Endothelial cell of umbilical vein (primary cell): ENCODE data around the gene ABCC1. TPM values are rescaled to one million over a fixed set of nuclear protein-coding genes. Genes with fewer than 3 reads are reported as not detected.

ENCODE experiments used
- BruUV-seq: library from RNA; stranded (reverse); fragments of 400-500 nt; replicated peaks from 2 replicates; lab custom pipeline; 2021; lab: Mats Ljungman, UMichigan
- CTCF ChIA-PET: fragments of 300-600, 350-600 bp; sonication (Branson Sonifier 250); formaldehyde crosslinking; loops from one replicate; lab custom pipeline; 2021; ENCODE audit warnings: antibody characterized with exemption, inconsistent platforms; lab: Charles Lee
- POLR2A ChIA-PET: fragments of 300-600, 350-600 bp; sonication (Branson Sonifier 250); formaldehyde crosslinking; loops from one replicate; lab custom pipeline; 2021; ENCODE audit warnings: antibody characterized with exemption, inconsistent platforms; lab: Charles Lee
- DNase-seq: peaks from one replicate; pipeline ENCODE4 v3.0.0-alpha.2; 2011; ENCODE audit warnings: low read depth, low spot score
- FAIRE-seq: peaks from 2 replicates; lab custom pipeline; 2011; peaks lifted over from hg19 to GRCh38; lab: Jason Lieb, UNC
- H2AFZ ChIP-seq: 2 replicates; pipeline ENCODE4 v1.6.0; 2012; ENCODE audit warnings: low read depth, low read length, control low read depth, inconsistent platforms
- H3K27ac ChIP-seq: 2 replicates; pipeline ENCODE4 v1.5.1; 2011; ENCODE audit warnings: low read depth, mild to moderate bottlenecking, control low read depth, low read length, moderate library complexity; ENCODE audit not compliant: insufficient read depth
- H3K27me3 ChIP-seq, 2 experiments: 2 replicates each; pipeline versions ENCODE4 v1.6.0 to v1.6.1; 2011; ENCODE audit warnings: low read length in 2 of 2, mixed read lengths in 1 of 2; ENCODE audit not compliant: control insufficient read depth in 2 of 2, insufficient read depth in 2 of 2
- H3K36me3 ChIP-seq, 2 experiments: 2 replicates in 1 of 2; 3 replicates in 1 of 2; pipeline ENCODE4 v1.5.1; 2011; ENCODE audit warnings: low read length in 2 of 2, mild to moderate bottlenecking in 1 of 2, moderate library complexity in 1 of 2; ENCODE audit not compliant: control insufficient read depth in 2 of 2, insufficient read depth in 2 of 2; ENCODE audit errors: extremely low read depth in 1 of 2
- H3K4me1 ChIP-seq: 3 replicates; pipeline ENCODE4 v1.5.1; 2011; ENCODE audit warnings: mild to moderate bottlenecking, low read length; ENCODE audit not compliant: control insufficient read depth, insufficient read depth; ENCODE audit errors: extremely low read depth
- H3K4me2 ChIP-seq: 2 replicates; pipeline ENCODE4 v1.6.1; 2011; ENCODE audit warnings: low read length, control low read depth, mixed read lengths; ENCODE audit not compliant: insufficient read depth
- H3K4me3 ChIP-seq, 3 experiments: fragments of 200-600 bp in 1 of 3; sonication (generic), shearing (Covaris generic) in 1 of 3; replicated peaks in 1 of 3; 2 replicates each; pipeline ENCODE4 v1.5.1; 2011 to 2016; ENCODE audit warnings: control low read depth in 3 of 3, low read length in 3 of 3, mild to moderate bottlenecking in 2 of 3, inconsistent platforms in 1 of 3, low read depth in 1 of 3, moderate library complexity in 1 of 3; ENCODE audit not compliant: insufficient read depth in 1 of 3
- H3K79me2 ChIP-seq: 2 replicates; pipeline ENCODE4 v1.6.0; 2012; ENCODE audit warnings: low read length, inconsistent platforms; ENCODE audit not compliant: control insufficient read depth, insufficient read depth
- H3K9ac ChIP-seq: replicated peaks from 2 replicates; pipeline ENCODE3; 2011; ENCODE audit warnings: low read length, control low read depth; ENCODE audit not compliant: insufficient read depth; ENCODE audit errors: extremely low read depth
- H3K9me1 ChIP-seq: replicated peaks from 3 replicates; pipeline ENCODE4 v1.6.0; 2011; ENCODE audit warnings: mild to moderate bottlenecking, low read length; ENCODE audit not compliant: control insufficient read depth, insufficient read depth; ENCODE audit errors: extremely low read depth
- H3K9me3 ChIP-seq: replicated peaks from 2 replicates; pipeline ENCODE4 v1.5.1; 2012; ENCODE audit warnings: low read length, inconsistent platforms; ENCODE audit not compliant: control insufficient read depth, insufficient read depth
- H4K20me1 ChIP-seq: replicated peaks from 2 replicates; pipeline ENCODE3; 2011; ENCODE audit warnings: mild to moderate bottlenecking, low read length; ENCODE audit not compliant: control insufficient read depth, insufficient read depth; ENCODE audit errors: extremely low read depth
- CTCF ChIP-seq, 2 donors: IDR thresholded peaks; 1 replicate in 1 of 2; 2 replicates in 1 of 2; pipeline ENCODE4 v1.5.1; 2011; ENCODE audit warnings: low read length in 2 of 2, mild to moderate bottlenecking in 2 of 2, moderate library complexity in 2 of 2, control low read depth in 1 of 2, inconsistent platforms in 1 of 2, low read depth in 1 of 2; ENCODE audit not compliant: insufficient read depth in 1 of 2; ENCODE audit errors: extremely low read depth in 1 of 2
- EZH2 ChIP-seq: IDR thresholded peaks from 2 replicates; pipeline ENCODE4 v1.6.1; 2012; ENCODE audit warnings: borderline replicate concordance, low read depth, mild to moderate bottlenecking, moderate library complexity, low read length, inconsistent platforms; ENCODE audit not compliant: severe bottlenecking
- FOS ChIP-seq: IDR thresholded peaks from 2 replicates; pipeline ENCODE4 v1.6.1; 2011; ENCODE audit warnings: mild to moderate bottlenecking, low read length, moderate library complexity, borderline replicate concordance; ENCODE audit not compliant: insufficient read depth
- GATA2 ChIP-seq: IDR thresholded peaks from 2 replicates; pipeline ENCODE4 v1.7.0; 2011; ENCODE audit warnings: low read depth, mild to moderate bottlenecking, moderate library complexity, mixed read lengths, low read length; ENCODE audit not compliant: insufficient read length, insufficient read depth
- JUN ChIP-seq: IDR thresholded peaks from 2 replicates; pipeline ENCODE4 v1.6.1; 2011; ENCODE audit warnings: borderline replicate concordance, low read depth; ENCODE audit not compliant: insufficient read length, insufficient read depth
- MAX ChIP-seq: IDR thresholded peaks from 2 replicates; pipeline ENCODE4 v1.6.1; 2011; ENCODE audit not compliant: insufficient read depth, insufficient read length
- MYC ChIP-seq: IDR thresholded peaks from one replicate; pipeline ENCODE4 v1.6.1; 2011; ENCODE audit warnings: mild to moderate bottlenecking, low read depth, low read length
- POLR2A ChIP-seq: IDR thresholded peaks from 2 replicates; pipeline ENCODE4 v1.6.1; 2012; ENCODE audit warnings: low read depth, mild to moderate bottlenecking, control low read depth, low read length
- POLR2AphosphoS5 ChIP-seq: IDR thresholded peaks from 2 replicates; pipeline ENCODE4 v1.6.1; 2012; ENCODE audit warnings: low read depth, mild to moderate bottlenecking, control low read depth, low read length, moderate library complexity; ENCODE audit not compliant: insufficient read depth
- dilution Hi-C: fragments of 300-500 bp; cut with MboI; formaldehyde crosslinking; loops from one replicate; pipeline ENCODE4 v1.15.0; 2019; ENCODE audit warnings: low sequenced_read_pairs; ENCODE audit not compliant: extremely low pct_ligation_motif_present
- intact Hi-C: fragments of 100-400 bp; cut with micrococcal nuclease; formaldehyde crosslinking; loops from one replicate; pipeline ENCODE4 v1.10.0; 2022
- polyA plus RNA-seq, 4 experiments: library from polyadenylated mRNA; depleted of rRNA in 3 of 4; stranded (reverse) in 3 of 4; unstranded in 1 of 4; fragments of >200 nt; gene quantifications; 2 replicates each; pipeline versions ENCODE4 v1.2.1 to v1.2.3, GENCODE V29; 2011 to 2012; ENCODE audit warnings: missing spikeins in 1 of 4
- total RNA-seq: library from RNA; stranded (reverse); gene quantifications from 2 replicates; pipeline ENCODE4 v1.2.3, GENCODE V29; 2021

The ABCC1 gene
- total and polyA plus RNA-seq, 2 donors (not counting 3 experiments of a cell fraction or from before 2014, with no cell fraction given): 46.1 to 89.2 TPM

- intact Hi-C loops (no loop called here), dilution Hi-C loops (no loop called here)
- Histone ChIP-seq H2AFZ (no peak overlapping the region), H3K4me3 (no peak overlapping the region), H3K4me1 (no peaks in the 10 kb centered on the region), H3K4me2 (no peak overlapping the region), H3K36me3 (no peaks in the 10 kb centered on the region), H3K27me3 (no peaks in the 10 kb centered on the region), H3K9ac (no peak overlapping the region), H3K9me3 (no peaks in the 10 kb centered on the region), H3K9me1 (no peaks in the 10 kb centered on the region), H3K27ac (no peak overlapping the region), H3K79me2 (no peaks in the 10 kb centered on the region), H4K20me1 (no peaks in the 10 kb centered on the region)
- no peak for FAIRE-seq
- ChIA-PET POLR2A (no interaction called here), CTCF (no interaction called here)
- no TSS peak for BruUV-seq
- DNase-seq: no peak
- TF ChIP-seq MYC: no peak
- TF ChIP-seq EZH2: no peak
- TF ChIP-seq CTCF (IDR thresholded peaks at IDR 0.05; ENCODE audit: extremely low read depth in 1 of 2, insufficient read depth in 1 of 2, low read depth in 1 of 2, low read length in 2 of 2): no peak
- no peak for TF ChIP-seq MAX
- no peak for TF ChIP-seq JUN
- no peak for TF ChIP-seq POLR2A
- TF ChIP-seq POLR2AphosphoS5: no peak
- no peak for TF ChIP-seq FOS
- TF ChIP-seq GATA2: no peak
These were observed 16.5 kb upstream of the ABCC1 start for GRCh38 chr16:15932939-15933338.
